Umbilical cord (tissue), 1 donor: ENCODE measurements around the gene CRMP1. TPM values are rescaled to one million over a fixed set of nuclear protein-coding genes. Genes with fewer than 3 reads are reported as not detected.

ENCODE experiments used
- total RNA-seq: library from RNA; depleted of rRNA; stranded (reverse); fragments of >200 nt; gene quantifications from one replicate; pipeline ENCODE4 v1.2.3, GENCODE V29; 2014; ENCODE audit warnings: low replicate concordance; ENCODE audit not compliant: insufficient read depth

CRMP1 gene
- total RNA-seq, 1 donor from 2014 or later, result 5.3 TPM

Other genes starting within 250 kb of the CRMP1 start
- 10.6 TPM for gene EVC2, start 184.5 kb downstream of the CRMP1 start, total RNA-seq
- 53.0 TPM for gene EVC, start 181.9 kb downstream of the CRMP1 start, total RNA-seq
- 1.4 TPM for gene C4orf50, start 125.3 kb upstream of the CRMP1 start, total RNA-seq